GM19099 (cell line): Measurements from ENCODE around the gene TRMT11.

ENCODE experiments used
- POLR2A ChIP-seq: IDR thresholded peaks from 3 replicates; pipeline ENCODE4 v1.6.1; 2011; ENCODE audit warnings: low read depth; ENCODE audit not compliant: insufficient read length; ENCODE audit errors: extremely low read depth

Gene TRMT11

GRCh38 chr6:125952764-125953501 lies 33.4 kb upstream of the TRMT11 start:
- TF ChIP-seq POLR2A, result no peak

- TF ChIP-seq POLR2A, result no peak
These were observed 32.9 kb upstream of the TRMT11 start for GRCh38 chr6:125953502-125953875.

- no peak for TF ChIP-seq POLR2A
These were observed 31.5 kb upstream of the TRMT11 start for GRCh38 chr6:125954735-125955339.

GRCh38 chr6:125955973-125956372 lies 30.4 kb upstream of the TRMT11 start:
- no peak for TF ChIP-seq POLR2A

DNA sequence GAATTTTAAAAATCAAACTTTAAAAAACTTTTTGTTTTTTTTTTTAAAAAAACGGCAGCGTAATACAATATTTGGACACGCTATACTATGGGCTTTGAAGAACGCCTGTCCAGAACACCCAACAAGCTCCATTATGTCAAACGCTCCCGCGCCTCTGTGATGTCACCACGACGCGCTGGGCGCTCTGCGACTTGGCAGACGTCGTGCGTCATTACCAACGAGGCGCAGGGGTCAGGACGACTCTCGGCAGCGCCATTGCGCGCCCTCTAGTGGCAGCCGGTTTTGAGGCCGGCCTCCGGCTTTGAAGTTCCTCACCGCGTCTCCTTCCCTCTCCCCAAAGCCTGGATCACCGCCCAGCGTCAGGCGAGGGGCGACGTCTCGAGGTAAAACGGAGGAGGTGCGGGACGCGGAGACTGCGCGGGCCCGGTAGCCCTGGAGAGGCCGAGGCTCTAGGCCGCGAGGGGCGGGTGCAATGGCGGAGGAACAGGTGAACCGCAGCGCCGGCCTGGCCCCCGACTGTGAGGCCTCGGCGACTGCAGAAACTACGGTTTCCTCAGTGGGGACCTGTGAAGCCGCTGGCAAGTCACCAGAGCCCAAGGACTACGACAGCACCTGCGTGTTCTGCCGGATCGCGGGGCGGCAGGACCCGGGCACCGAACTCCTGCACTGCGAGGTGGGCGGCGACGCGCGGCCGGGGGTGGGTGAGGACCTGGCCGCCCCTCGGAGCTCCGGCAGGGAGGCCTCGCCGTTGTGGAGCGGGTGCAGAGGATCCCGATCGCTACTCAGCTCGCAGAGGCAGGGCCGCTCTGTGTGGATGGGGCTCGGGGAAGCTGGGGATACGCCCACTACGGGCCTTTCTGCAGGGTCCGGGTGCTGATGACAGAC lies 29.6 kb upstream of the TRMT11 start, which contains the start of gene HINT3:
Gene HINT3, plus strand, starts transcription at position 265 of the 885 bp plus-strand sequence. Its CDS starts 208 bp downstream, at position 473.
- TF ChIP-seq POLR2A, result peak; percentile 73

DNA sequence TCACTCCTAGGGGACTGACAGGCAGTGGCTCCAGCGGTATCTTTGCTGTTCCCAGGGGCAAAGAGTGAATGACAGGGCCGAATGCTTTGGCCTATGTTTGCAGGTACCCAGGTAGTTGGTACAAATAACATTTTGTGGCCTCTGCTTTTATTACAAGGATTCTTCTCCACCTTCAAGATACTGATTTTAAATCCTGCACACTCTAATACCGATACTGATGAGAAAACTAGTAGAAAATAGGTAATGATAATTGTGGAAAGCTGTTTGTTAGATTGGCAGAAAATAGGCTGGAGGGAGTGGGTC lies 29.0 kb upstream of the TRMT11 start:
- TF ChIP-seq POLR2A, result no peak

GRCh38 chr6:125957845-125958244 lies 28.5 kb upstream of the TRMT11 start:
- no peak for TF ChIP-seq POLR2A

- no peak for TF ChIP-seq POLR2A
These were observed 27.3 kb upstream of the TRMT11 start for GRCh38 chr6:125959041-125959440.

- no peak for TF ChIP-seq POLR2A
These were observed 25.2 kb upstream of the TRMT11 start for GRCh38 chr6:125961117-125961516.

- TF ChIP-seq POLR2A, result no peak
These were observed 23.3 kb upstream of the TRMT11 start for GRCh38 chr6:125962900-125963497.

GRCh38 chr6:125963817-125964216 lies 22.5 kb upstream of the TRMT11 start:
- no peak for TF ChIP-seq POLR2A

DNA sequence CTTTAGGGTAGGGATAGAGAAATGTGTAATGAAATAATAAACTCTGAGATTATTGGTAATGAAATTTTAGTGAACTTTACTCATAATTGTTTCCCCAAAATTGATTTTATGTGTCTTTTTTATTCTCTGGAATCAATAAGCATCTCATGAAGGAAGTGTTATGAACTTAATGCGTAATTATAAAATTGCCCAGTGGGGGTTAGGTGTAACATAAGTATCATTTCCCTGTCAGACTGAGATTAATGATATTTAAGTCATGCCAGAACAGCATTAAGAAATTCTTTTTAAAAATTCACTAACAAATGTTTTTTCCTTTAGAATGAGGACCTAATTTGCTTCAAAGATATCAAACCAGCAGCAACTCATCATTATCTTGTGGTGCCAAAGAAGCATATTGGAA lies 19.8 kb upstream of the TRMT11 start:
- no peak for TF ChIP-seq POLR2A

- TF ChIP-seq POLR2A, result no peak
These were observed 17.8 kb upstream of the TRMT11 start for GRCh38 chr6:125968493-125968892.

DNA sequence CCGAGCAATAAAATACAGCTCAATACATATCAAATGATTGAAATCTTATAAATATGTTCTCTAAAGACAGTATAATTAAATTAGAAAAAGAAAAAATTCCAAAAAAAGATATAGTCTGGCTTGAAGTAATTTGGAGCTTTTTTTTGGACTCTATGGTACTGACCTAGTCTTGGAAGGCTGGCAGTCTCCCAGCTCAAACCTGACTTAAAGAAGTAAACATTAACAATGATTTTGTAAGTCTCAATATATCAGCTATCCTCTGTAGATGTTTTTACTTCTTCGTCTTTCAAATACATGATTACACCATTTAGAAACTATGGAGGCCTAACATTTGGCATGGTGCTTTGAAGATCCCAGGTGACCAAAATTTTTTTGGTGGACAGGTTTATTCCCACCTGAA lies 15.6 kb upstream of the TRMT11 start:
- TF ChIP-seq POLR2A, result no peak

DNA sequence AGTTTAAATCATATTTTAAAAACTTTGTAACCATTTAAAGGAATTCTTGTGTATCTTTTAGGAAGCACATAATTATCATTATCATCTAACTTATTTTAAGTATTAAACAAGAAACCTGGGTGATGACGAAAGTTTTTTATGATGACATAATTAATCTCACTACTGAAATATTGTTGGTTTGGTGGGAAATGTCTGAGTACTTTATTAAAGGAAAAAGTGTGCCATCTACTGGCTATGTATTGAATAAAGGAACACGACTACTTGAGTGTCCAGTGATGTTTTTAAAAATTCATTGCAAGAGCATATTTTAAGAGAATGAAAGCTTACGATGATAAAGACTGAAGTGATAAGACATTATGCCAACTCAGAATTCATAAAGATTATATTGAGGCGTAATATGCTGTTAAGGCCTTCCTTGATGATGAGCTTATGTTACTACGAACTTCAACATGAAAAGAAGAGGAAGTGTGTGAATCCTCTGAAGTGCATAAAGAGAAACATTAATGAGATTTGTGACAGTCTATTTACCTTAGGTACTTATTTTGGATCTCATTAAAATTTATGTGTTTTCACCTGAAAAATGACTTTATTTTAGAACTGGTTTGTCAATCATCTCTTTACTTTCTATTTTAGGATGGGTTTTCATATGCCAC lies 12.0 kb upstream of the TRMT11 start:
- TF ChIP-seq POLR2A, result no peak
